Skeletal muscle satellite cell (primary cell): Measurements from ENCODE around the gene ZNG1A.
"Not testable (repeated sequence)": the region's sequence is repeated elsewhere in the genome, so short reads cannot be mapped to it uniquely, and the experiment has no call there.

Source experiments
- H3K27me3 ChIP-seq: 2 replicates; pipeline ENCODE4 v1.7.0; 2013; ENCODE audit warnings: low read length; ENCODE audit not compliant: control insufficient read depth, insufficient read depth
- H3K36me3 ChIP-seq: 2 replicates; pipeline ENCODE4 v1.7.0; 2013; ENCODE audit warnings: mild to moderate bottlenecking, control low read depth, low read length; ENCODE audit not compliant: insufficient read depth
- H3K4me1 ChIP-seq: 2 replicates; pipeline ENCODE4 v1.7.0; 2013; ENCODE audit warnings: low read length; ENCODE audit not compliant: control insufficient read depth, insufficient read depth
- H3K4me2 ChIP-seq: 2 replicates; pipeline ENCODE4 v1.7.0; 2013; ENCODE audit warnings: mild to moderate bottlenecking, low read length
- H3K4me3 ChIP-seq: 2 replicates; pipeline ENCODE4 v1.7.0; 2013; ENCODE audit warnings: low read length
- H3K9ac ChIP-seq: 2 replicates; pipeline ENCODE4 v1.7.0; 2013; ENCODE audit warnings: mild to moderate bottlenecking, low read depth, low read length, moderate library complexity
- H3K9me3 ChIP-seq: replicated peaks from 2 replicates; pipeline ENCODE4 v1.7.0; 2013; ENCODE audit warnings: mild to moderate bottlenecking, control low read depth, low read length

ZNG1A gene

GRCh38 chr9:110672-111071 lies 68.2 kb downstream of the ZNG1A start:
- H3K9ac ChIP-seq, H3K4me1 ChIP-seq, H3K4me3 ChIP-seq, H3K4me2 ChIP-seq, H3K9me3 ChIP-seq, H3K36me3 ChIP-seq: not testable (repeated sequence)
- H3K27me3 ChIP-seq: peaks cover 33% of the 10 kb centered on the region

DNA sequence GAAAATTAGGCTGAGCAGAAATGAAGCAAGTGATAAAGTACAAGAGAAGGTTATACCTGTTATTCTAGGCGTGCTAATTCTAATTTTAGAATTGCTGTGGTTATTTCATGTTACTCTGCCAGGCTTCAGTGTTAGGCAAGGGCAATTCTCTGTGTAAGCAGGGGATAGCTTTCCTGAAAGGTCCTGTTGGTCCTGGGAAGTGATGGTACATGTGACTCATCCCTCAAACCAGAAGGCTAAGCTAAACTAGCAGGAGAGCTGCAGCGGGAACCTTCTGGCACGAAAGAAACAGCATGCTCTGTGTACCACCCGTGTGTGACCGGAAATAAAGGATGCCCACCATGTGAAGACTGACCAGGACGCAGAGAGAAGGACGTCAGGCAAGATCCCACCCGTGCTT lies 69.3 kb downstream of the ZNG1A start:
- not testable (repeated sequence) for H3K9me3 ChIP-seq, H3K36me3 ChIP-seq, H3K9ac ChIP-seq, H3K4me2 ChIP-seq, H3K4me3 ChIP-seq, H3K4me1 ChIP-seq
- H3K27me3 ChIP-seq: peaks cover 26% of the 10 kb centered on the region

- not testable (repeated sequence) for H3K4me3 ChIP-seq, H3K9ac ChIP-seq, H3K9me3 ChIP-seq, H3K4me2 ChIP-seq, H3K36me3 ChIP-seq, H3K4me1 ChIP-seq
- peaks cover 20% of the 10 kb centered on the region for H3K27me3 ChIP-seq
Observed at GRCh38 chr9:108742-109495, 69.9 kb downstream of the ZNG1A start.

GRCh38 chr9:105991-106390 lies 72.9 kb downstream of the ZNG1A start:
- H3K4me2 ChIP-seq, H3K9ac ChIP-seq, H3K4me1 ChIP-seq, H3K4me3 ChIP-seq, H3K9me3 ChIP-seq, H3K36me3 ChIP-seq, H3K27me3 ChIP-seq: not testable (repeated sequence)

DNA sequence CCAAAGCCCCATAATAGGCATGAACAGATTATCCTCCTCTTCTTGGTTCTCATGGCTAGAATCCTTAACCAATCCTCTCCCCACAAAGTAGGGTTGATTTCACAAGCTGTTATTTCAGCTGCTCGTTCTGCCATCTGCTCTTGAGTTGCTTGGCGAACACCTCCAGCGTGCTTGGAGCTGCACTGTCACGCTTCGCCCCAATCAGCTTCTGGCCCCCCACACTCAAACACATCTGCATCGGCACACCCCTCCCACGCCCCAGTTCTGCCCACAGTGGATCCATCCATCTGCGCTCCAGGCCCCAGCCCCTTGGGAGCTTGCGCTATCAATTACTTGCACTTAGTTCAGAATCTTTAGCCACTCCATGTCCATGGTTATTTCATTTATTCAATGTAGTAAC lies 78.4 kb downstream of the ZNG1A start:
- not testable (repeated sequence) for H3K27me3 ChIP-seq, H3K9me3 ChIP-seq

DNA sequence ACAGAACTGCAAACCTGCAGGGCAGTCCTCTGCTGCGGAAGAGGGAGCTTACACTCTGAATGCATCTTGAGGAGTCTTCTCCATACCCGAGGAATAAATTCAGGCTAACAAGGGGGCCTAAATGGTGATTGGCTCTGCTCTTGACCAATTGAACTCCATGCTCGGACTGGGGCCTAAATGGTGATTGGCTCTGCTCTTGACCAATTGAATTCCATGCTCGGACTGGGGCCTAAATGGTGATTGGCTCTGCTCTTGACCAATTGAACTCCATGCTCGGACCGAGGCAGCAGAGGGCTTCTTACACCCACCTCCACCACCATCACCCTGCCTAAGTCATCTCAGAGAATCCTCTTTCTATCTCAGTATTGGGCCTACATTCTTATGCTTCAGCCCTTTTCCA lies 79.0 kb downstream of the ZNG1A start:
- H3K36me3 ChIP-seq, H3K9ac ChIP-seq, H3K4me2 ChIP-seq, H3K4me1 ChIP-seq, H3K27me3 ChIP-seq, H3K4me3 ChIP-seq, H3K9me3 ChIP-seq: not testable (repeated sequence)

More for the DNA sequence above, 78.4 kb downstream of the ZNG1A start:
- not testable (repeated sequence) for H3K9ac ChIP-seq, H3K4me2 ChIP-seq, H3K36me3 ChIP-seq, H3K4me1 ChIP-seq, H3K4me3 ChIP-seq

DNA sequence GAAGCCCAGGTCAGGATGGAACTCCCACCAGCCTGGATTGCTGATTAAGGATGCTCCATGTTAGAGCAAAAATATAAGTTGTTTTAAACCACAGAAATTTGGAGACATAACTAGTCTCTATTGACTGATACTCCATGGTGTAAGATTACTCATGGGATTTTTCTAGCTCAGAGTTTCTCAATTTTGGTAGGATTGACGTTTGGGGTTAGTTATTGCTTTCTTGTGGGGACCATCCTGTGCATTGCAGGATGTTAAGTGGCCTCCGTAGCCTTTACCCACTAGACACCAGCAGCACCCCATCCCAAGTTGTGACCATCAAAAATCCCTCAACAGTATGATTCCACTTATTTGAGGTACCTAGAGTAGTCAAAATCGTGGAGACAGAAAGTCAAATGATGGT lies 80.1 kb downstream of the ZNG1A start:
- not testable (repeated sequence) for H3K4me1 ChIP-seq, H3K9ac ChIP-seq, H3K4me3 ChIP-seq, H3K27me3 ChIP-seq, H3K9me3 ChIP-seq, H3K36me3 ChIP-seq, H3K4me2 ChIP-seq

GRCh38 chr9:94992-95391 lies 83.9 kb downstream of the ZNG1A start:
- H3K4me3 ChIP-seq, H3K36me3 ChIP-seq, H3K9me3 ChIP-seq, H3K4me2 ChIP-seq, H3K9ac ChIP-seq, H3K4me1 ChIP-seq, H3K27me3 ChIP-seq: not testable (repeated sequence)

DNA sequence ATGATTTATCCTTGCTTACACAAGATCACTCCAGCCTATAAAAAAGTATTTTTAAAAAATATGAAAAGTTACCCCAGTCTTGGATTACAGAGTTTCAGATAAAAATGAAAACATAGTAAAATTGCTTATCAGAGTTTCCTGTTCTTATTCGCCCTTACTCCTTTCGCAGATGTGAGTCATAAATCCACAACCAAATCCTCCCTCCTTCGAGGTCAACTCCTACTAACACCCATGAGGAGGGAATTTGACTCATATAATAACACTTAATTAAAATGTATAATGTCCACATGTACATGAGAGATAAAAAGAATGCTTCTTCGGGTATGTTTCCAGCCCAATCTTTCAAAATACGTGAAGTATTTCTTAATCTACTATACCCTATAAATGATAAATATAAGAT lies 84.5 kb downstream of the ZNG1A start:
- H3K9me3 ChIP-seq, H3K4me2 ChIP-seq, H3K9ac ChIP-seq, H3K27me3 ChIP-seq, H3K4me1 ChIP-seq, H3K36me3 ChIP-seq, H3K4me3 ChIP-seq: not testable (repeated sequence)

- H3K27me3 ChIP-seq, H3K4me2 ChIP-seq, H3K9ac ChIP-seq, H3K4me3 ChIP-seq, H3K36me3 ChIP-seq, H3K4me1 ChIP-seq, H3K9me3 ChIP-seq: not testable (repeated sequence)
Observed at GRCh38 chr9:93909-94308, 84.9 kb downstream of the ZNG1A start.

GRCh38 chr9:90851-91250 lies 88.0 kb downstream of the ZNG1A start:
- not testable (repeated sequence) for H3K9ac ChIP-seq, H3K4me2 ChIP-seq, H3K9me3 ChIP-seq, H3K36me3 ChIP-seq, H3K27me3 ChIP-seq, H3K4me1 ChIP-seq, H3K4me3 ChIP-seq

DNA sequence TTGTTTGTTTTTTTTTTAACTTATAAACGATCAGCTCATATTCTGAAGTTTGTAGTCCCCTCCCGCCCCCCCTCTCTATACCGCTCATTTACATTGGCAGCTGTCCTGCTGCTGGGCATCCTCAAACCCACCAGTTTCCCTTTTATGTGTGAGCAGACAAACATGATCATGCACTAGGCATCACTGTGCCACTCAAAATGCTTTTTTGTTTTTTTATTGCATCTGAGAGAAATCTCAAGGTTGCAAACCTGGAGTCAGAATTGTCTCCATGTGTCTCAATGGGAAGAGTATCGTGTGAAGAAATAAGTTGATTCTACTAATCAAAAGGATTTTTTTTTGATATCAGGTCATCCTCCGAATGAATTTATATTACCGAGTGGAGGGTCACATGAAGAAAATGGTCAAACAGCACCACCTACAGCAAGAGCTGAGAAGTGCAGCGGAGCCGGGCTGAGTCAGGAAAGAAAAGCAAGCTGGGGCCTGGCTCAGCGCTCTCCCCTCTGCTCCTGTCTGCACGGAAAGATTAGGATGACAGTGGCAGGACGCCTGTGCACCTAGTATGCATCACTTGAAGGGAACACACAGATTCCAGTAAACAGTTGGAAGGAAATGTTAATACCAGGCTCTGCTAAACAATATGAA lies 90.3 kb downstream of the ZNG1A start:
- not testable (repeated sequence) for H3K4me1 ChIP-seq, H3K36me3 ChIP-seq, H3K9me3 ChIP-seq, H3K4me2 ChIP-seq, H3K4me3 ChIP-seq, H3K9ac ChIP-seq, H3K27me3 ChIP-seq
